ENCODE data around the gene FHAD1. TPM values are rescaled to one million over a fixed set of nuclear protein-coding genes. Genes with fewer than 3 reads are reported as not detected.

FHAD1 gene
- total RNA-seq, 1 donor, result 0.72 TPM

DNA sequence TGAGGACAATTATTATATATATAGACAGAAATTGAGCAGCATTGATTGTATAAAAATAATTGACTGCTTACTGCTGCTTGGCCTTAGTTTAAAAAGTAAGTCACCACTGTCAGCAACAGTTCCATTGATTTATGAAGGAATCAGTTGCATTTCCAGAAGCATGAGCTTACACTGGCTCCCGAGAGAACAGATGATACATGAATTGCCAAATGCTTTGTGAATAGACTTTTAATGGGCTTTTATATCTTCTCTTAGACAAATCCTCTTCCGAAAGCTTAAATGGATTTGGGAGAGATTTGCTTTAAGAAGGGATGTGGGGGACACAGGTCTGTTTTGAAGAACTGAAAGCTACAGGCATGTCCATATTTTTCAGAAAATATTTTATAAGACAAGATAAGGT lies 7.5 kb downstream of the FHAD1 start:
- Histone ChIP-seq H3K4me3 (ENCODE audit: insufficient read depth, low read length) (no peak overlapping the region), H3K4me2 (ENCODE audit: insufficient read depth, low read length) (no peak overlapping the region), H4K20me1 (ENCODE audit: insufficient read depth, low read length) (no peaks in the 10 kb centered on the region), H3K27ac (ENCODE audit: low read depth, low read length) (no peak overlapping the region), H3K9me3 (ENCODE audit: low read depth, low read length) (no peaks in the 10 kb centered on the region), H2AFZ (ENCODE audit: low read length) (no peak overlapping the region), H3K79me2 (ENCODE audit: insufficient read depth, low read length) (no peaks in the 10 kb centered on the region), H3K36me3 (ENCODE audit: insufficient read depth, low read length) (no peaks in the 10 kb centered on the region), H3K27me3 (ENCODE audit: insufficient read depth, low read length) (peaks cover 38% of the 10 kb centered on the region), H3K4me1 (ENCODE audit: insufficient read depth, low read length) (no peaks in the 10 kb centered on the region)
- TF ChIP-seq, protein P1, sequence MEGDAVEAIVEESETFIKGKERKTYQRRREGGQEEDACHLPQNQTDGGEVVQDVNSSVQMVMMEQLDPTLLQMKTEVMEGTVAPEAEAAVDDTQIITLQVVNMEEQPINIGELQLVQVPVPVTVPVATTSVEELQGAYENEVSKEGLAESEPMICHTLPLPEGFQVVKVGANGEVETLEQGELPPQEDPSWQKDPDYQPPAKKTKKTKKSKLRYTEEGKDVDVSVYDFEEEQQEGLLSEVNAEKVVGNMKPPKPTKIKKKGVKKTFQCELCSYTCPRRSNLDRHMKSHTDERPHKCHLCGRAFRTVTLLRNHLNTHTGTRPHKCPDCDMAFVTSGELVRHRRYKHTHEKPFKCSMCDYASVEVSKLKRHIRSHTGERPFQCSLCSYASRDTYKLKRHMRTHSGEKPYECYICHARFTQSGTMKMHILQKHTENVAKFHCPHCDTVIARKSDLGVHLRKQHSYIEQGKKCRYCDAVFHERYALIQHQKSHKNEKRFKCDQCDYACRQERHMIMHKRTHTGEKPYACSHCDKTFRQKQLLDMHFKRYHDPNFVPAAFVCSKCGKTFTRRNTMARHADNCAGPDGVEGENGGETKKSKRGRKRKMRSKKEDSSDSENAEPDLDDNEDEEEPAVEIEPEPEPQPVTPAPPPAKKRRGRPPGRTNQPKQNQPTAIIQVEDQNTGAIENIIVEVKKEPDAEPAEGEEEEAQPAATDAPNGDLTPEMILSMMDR (IDR thresholded peaks at IDR 0.05; ENCODE audit: extremely low read depth, low read depth, low read length), result no peak
- DNase-seq (ENCODE audit: insufficient read length, low spot score, missing footprints), result no peak

DNA sequence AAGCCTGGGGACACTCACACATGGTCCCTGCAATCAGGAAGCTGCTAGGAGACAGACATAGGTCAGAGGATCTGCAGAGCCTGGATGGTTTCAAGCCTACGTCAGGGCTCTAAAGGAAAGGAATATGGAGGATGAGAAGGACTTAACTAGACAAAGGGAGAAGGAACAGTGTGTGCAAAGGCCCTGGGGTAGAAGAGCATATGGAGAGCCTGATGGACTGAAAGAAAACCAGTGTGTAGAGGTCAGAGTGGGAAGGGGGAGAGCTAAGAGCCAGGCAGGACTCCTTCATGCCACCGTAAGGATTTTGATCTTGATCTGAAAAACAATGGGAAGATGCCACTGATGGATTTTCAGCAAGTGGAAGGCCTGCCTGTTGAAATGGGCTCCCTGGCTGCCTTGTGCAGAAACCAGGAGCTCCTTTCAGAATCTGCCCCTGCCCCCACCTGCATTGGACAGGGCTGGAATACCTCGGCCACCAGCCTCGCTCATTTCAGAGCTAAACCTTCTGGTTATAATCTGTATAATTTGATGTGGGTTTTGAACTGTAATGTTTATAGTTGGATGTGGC lies 8.6 kb downstream of the FHAD1 start:
- peaks cover 27% of the 10 kb centered on the region for H3K27me3 ChIP-seq (ENCODE audit: insufficient read depth, low read length)
- H3K79me2 ChIP-seq (ENCODE audit: insufficient read depth, low read length), result no peaks in the 10 kb centered on the region
- no peak overlapping the region for H2AFZ ChIP-seq (ENCODE audit: low read length)
- H3K27ac ChIP-seq (ENCODE audit: low read depth, low read length), result no peak overlapping the region
- H3K4me3 ChIP-seq (ENCODE audit: insufficient read depth, low read length), result no peak overlapping the region
- TF ChIP-seq, protein P1 (IDR thresholded peaks at IDR 0.05; ENCODE audit: extremely low read depth, low read depth, low read length), result no peak
- H3K36me3 ChIP-seq (ENCODE audit: insufficient read depth, low read length), result no peaks in the 10 kb centered on the region
- H3K4me1 ChIP-seq (ENCODE audit: insufficient read depth, low read length), result no peaks in the 10 kb centered on the region
- no peak overlapping the region for H3K4me2 ChIP-seq (ENCODE audit: insufficient read depth, low read length)
- no peaks in the 10 kb centered on the region for H3K9me3 ChIP-seq (ENCODE audit: low read depth, low read length)
- H4K20me1 ChIP-seq (ENCODE audit: insufficient read depth, low read length), result no peaks in the 10 kb centered on the region
- DNase-seq (ENCODE audit: insufficient read length, low spot score, missing footprints), result no peak

DNA sequence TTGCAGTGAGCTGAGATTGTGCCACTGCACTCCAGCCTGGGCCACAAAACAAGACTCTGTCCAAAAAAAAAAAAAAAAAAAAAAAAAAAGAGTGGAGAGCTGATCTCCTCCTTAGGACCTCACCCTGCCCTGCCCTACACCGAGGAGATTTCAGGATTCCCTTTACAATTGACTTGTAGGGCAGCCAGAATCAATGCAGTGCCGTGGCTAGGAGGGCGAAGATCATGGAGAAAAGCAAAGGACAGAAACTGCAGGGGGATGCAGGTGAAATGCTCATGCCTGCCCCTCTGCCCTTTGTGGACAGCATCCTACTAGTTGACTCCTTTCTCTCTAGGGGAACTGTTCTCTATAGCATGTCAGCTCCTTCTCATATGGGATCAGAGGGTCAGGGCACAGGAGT lies 9.6 kb downstream of the FHAD1 start:
- Histone ChIP-seq H3K79me2 (ENCODE audit: insufficient read depth, low read length) (no peaks in the 10 kb centered on the region), H3K27me3 (ENCODE audit: insufficient read depth, low read length) (peaks cover 20% of the 10 kb centered on the region), H3K4me2 (ENCODE audit: insufficient read depth, low read length) (no peak overlapping the region), H3K36me3 (ENCODE audit: insufficient read depth, low read length) (no peaks in the 10 kb centered on the region), H3K27ac (ENCODE audit: low read depth, low read length) (no peak overlapping the region), H2AFZ (ENCODE audit: low read length) (no peak overlapping the region), H3K4me1 (ENCODE audit: insufficient read depth, low read length) (no peaks in the 10 kb centered on the region), H3K9me3 (ENCODE audit: low read depth, low read length) (no peaks in the 10 kb centered on the region), H4K20me1 (ENCODE audit: insufficient read depth, low read length) (no peaks in the 10 kb centered on the region), H3K4me3 (ENCODE audit: insufficient read depth, low read length) (no peak overlapping the region)
- DNase-seq (ENCODE audit: insufficient read length, low spot score, missing footprints), result no peak
- TF ChIP-seq, protein P1 (IDR thresholded peaks at IDR 0.05; ENCODE audit: extremely low read depth, low read depth, low read length), result no peak

DNA sequence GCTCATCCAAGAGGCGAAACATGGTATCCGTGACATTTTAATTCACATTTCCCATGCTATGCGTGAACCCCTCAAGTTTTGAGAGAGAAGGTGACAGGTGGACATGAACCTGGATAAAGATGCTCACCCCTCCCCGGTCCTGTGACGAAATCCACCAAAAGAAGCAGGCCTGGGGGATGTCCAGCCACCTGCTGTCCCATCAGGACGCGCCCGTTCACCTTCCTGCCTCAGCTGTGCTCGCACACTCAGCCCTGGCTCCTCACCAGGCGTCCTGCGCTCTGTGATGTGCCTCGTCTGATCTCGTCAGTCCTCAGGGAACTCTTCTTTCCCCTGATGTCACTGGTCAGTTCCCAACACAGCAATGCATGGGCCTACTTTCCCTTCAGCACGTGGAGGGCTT lies 10.3 kb downstream of the FHAD1 start:
- no peak overlapping the region for H3K4me2 ChIP-seq (ENCODE audit: insufficient read depth, low read length)
- no peak for DNase-seq (ENCODE audit: insufficient read length, low spot score, missing footprints)
- no peak overlapping the region for H2AFZ ChIP-seq (ENCODE audit: low read length)
- TF ChIP-seq, protein P1 (IDR thresholded peaks at IDR 0.05; ENCODE audit: extremely low read depth, low read depth, low read length), result no peak
- peaks cover 14% of the 10 kb centered on the region for H3K27me3 ChIP-seq (ENCODE audit: insufficient read depth, low read length)
- H3K9me3 ChIP-seq (ENCODE audit: low read depth, low read length), result no peaks in the 10 kb centered on the region
- no peak overlapping the region for H3K27ac ChIP-seq (ENCODE audit: low read depth, low read length)
- no peaks in the 10 kb centered on the region for H3K4me1 ChIP-seq (ENCODE audit: insufficient read depth, low read length)
- H4K20me1 ChIP-seq (ENCODE audit: insufficient read depth, low read length), result no peaks in the 10 kb centered on the region
- H3K4me3 ChIP-seq (ENCODE audit: insufficient read depth, low read length), result no peak overlapping the region
- no peaks in the 10 kb centered on the region for H3K79me2 ChIP-seq (ENCODE audit: insufficient read depth, low read length)
- H3K36me3 ChIP-seq (ENCODE audit: insufficient read depth, low read length), result no peaks in the 10 kb centered on the region

All from osteoblast (primary cell).